GM12865 (cell line): ENCODE results near the gene GJB3.
"Not testable (repeated sequence)": the region's sequence is repeated elsewhere in the genome, so short reads cannot be mapped to it uniquely, and the experiment has no call there.

Experiments
- DNase-seq: peaks from one replicate; pipeline ENCODE4 v3.0.0; 2010; ENCODE audit warnings: low read depth
- H3K4me3 ChIP-seq: 2 replicates; pipeline ENCODE4 v1.5.1; 2011; ENCODE audit warnings: mild to moderate bottlenecking, low read depth, low read length, control low read depth
- CTCF ChIP-seq: IDR thresholded peaks from 2 replicates; pipeline ENCODE4 v1.5.1; 2011; ENCODE audit warnings: low read length, control low read depth, low read depth, inconsistent platforms; ENCODE audit not compliant: insufficient read depth; ENCODE audit errors: missing control alignments

GJB3 gene

GRCh38 chr1:34808051-34808810 lies 27.2 kb downstream of the GJB3 start:
- H3K4me3 ChIP-seq: no peak overlapping the region
- TF ChIP-seq CTCF: no peak
- DNase-seq: no peak

GRCh38 chr1:34810781-34811180 lies 29.8 kb downstream of the GJB3 start:
- H3K4me3 ChIP-seq, DNase-seq: not testable (repeated sequence)

- TF ChIP-seq CTCF: no peak
- H3K4me3 ChIP-seq: no peak overlapping the region
- DNase-seq: no peak
Observed at GRCh38 chr1:34816332-34816731, 35.3 kb downstream of the GJB3 start.

GRCh38 chr1:34816778-34817177 lies 35.8 kb downstream of the GJB3 start:
- H3K4me3 ChIP-seq: no peak overlapping the region
- no peak for DNase-seq
- TF ChIP-seq CTCF: no peak

GRCh38 chr1:34818862-34819261 lies 37.8 kb downstream of the GJB3 start:
- DNase-seq, H3K4me3 ChIP-seq: not testable (repeated sequence)

- no peak overlapping the region for H3K4me3 ChIP-seq
- DNase-seq: no peak
- no peak for TF ChIP-seq CTCF
Observed at GRCh38 chr1:34822202-34822601, 41.2 kb downstream of the GJB3 start.

GRCh38 chr1:34824817-34825454 lies 43.9 kb downstream of the GJB3 start:
- no peak for DNase-seq
- no peak for TF ChIP-seq CTCF
- H3K4me3 ChIP-seq: no peak overlapping the region

- TF ChIP-seq CTCF: no peak
- no peak overlapping the region for H3K4me3 ChIP-seq
- DNase-seq: no peak
Observed at GRCh38 chr1:34825455-34826091, 44.6 kb downstream of the GJB3 start.
